HG03135 (cell line): ENCODE measurements around the gene HEPHL1.

Experiments used
- ATAC-seq: cut with Tn5 transposase; IDR thresholded peaks from one replicate; pipeline ENCODE4 v1.9.1; 2021; ENCODE audit warnings: mild to moderate bottlenecking, moderate library complexity; ENCODE audit not compliant: unreplicated experiment

The HEPHL1 gene

DNA sequence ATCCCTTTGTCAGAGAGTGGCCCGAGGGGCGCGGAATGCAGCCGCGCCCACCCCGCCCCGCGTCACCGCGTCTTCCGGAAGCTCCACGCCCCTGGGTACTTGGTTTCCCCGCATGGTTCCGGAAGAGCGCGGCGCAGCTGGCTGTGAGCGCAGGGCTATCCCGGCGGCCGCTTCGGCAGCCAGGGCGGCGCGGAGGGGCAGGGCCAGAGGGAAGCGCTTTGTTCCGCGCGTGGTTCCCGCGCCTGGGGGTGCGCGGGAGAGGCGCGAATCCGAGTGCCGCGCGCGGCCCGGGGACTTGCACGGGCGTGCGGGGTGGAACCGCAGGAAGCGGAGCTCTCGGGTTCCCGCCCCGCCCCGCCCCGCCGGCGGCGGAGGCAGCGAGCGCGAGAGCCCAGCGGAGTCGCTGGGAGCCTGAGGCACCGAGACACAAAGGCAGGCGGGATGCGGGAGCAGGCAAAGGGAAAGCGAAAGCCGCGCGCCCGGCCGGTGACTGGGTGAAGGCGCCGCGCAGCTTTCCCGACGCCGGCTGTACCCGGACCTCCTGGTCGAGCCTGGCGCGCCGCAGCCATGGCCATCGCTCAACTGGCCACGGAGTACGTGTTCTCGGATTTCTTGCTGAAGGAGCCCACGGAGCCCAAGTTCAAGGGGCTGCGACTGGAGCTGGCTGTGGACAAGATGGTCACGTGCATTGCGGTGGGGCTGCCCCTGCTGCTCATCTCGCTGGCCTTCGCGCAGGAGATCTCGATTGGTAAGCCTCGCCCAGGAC is 107.8 kb downstream of the HEPHL1 start, which contains the start of gene PANX1:
Gene PANX1 (plus strand): TSS at position 96 of the 766 bp plus-strand sequence. CDS start 472 bp downstream, at position 568.
- ATAC-seq = peak; percentile 88

DNA sequence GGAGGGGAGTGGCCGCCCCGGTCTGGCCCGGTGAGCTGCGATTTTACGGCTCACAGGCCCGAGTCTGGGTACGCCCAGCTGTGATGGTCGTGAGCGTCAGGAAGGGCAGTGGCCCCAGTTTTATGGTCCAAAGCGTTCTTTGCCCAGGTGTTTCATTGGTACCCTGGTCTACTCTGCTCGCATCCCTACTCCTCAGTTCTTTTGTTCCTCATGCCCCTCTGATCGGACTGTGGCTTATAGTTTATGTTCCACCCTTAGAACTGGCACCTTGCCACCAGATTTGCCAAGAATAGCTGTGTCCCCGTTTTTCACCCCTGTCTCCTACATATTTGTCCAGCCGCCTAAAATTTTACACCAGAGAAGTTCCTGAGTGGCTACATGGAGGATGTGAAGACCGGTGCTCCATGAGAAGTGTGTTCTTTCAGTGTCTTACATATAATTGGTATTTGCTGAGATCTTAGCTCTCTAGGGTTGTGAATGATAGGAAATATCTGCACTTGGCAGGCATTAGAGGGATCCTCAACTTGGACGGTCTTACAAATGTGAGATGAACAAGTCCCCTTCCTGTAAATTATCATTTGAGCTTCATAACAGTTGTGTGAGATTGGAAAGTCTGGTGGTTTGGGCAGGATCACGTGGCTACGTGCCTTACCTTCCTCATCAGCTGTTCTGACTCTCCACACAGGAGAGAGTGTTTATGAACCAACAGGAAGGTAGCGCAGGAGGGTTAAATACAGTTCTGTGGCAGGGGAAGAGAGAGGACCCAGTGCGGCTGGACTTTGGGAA is 108.6 kb downstream of the HEPHL1 start:
- ATAC-seq = no peak

DNA sequence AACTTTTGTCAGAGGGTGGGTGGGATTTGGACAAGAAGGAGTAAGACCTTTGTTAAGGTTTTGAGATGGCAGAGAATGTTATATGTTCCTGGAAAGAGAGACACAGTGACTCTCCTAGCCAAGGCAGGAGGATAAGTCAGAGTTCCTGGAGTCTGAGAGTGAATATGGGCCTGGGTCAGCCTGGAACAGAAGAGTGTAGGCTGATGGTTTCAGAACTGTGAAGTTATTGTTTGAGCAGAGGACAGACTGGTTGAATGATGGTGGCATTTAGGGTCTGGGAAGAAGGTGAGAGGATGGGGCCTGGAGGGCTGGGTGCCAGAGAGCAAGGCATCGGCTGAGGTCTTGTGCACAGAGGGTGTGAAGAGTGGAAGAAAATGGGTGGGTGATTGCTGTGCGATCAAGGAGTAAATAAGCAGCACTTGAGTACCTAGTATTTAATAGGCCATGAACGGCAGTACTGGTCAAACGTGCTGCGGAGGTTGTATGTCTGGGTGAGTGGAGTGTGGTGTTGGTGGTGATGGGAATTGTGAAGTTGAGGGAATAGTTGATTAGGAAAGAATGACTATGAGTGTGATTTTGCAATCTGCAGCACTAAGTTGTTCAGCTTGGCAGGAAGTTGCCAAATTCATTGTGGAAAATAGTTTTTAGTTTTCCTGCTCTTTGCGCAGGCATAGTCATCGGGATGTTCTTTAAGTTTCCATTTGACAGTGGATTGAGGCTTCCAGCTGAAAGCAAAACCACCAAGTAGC is 109.3 kb downstream of the HEPHL1 start:
- no peak for ATAC-seq

DNA sequence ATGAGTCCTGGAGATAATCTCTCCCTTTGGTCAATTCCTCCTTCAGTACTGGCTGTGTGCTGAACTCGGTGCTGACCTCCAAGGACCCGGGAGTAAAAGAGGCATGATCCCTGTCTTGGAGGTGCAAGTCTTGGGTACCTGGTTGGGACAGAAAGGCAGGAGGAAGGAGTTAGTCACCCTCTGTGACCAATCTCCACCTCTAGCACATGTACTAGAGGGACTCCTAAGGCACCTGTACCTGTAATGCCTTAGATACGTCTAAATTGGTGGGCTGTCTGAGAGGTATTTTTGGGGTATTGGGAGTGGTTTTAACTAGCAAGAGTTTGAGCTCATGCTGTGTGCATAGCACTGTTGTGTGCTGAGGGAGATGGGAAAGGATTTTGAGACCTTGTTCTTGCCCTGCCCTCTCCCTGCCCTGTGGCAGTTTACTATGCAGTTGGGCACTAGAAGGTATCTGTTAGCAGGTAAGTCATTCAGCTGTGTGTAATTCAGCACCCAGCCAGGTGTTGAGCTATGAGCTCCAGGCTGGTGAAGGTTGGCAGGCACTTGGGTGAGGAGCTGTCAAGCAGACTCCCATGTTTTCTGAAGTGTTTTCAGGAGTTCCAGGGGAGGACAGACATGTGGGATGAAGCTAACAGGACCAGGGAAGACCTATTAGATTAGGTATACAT is 110.0 kb downstream of the HEPHL1 start:
- ATAC-seq = no peak

DNA sequence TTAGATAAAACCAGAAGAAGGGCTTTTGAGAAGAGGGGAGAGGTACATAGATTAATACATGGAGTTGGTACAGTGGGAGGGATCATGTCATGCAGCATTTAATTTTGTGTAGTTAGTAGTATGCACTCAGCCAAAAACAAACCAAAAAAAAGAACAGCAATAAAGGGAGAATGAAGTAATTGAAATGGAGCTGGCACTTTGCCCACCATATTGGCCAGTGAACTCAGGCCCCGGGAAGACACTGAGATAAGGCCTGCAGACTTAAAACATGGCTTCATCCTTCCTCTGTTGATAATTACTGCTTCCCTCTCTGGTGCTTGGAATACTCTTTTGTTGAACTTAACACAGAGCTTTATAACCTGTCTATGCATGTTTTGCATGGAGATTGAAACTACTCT is 110.6 kb downstream of the HEPHL1 start:
- no peak for ATAC-seq

DNA sequence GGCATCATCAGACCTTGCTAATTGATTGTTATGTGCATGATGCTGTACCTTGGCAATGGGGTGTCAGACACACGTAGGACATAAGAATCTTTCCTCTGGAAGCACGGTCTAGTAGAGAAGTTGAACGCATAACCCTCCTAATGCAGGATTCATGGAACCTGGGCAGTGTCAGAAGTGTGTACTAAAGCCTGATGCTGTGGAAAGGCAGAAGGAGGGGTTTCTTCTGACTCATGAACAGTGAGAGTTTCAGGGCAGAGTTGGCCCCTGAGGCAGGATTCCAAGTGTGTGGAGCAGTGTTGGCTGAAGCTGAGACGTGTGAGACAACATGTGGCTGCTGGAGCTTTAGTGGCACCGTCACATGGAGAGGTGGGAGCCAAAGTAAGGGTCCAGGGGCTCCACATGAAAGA is 111.0 kb downstream of the HEPHL1 start:
- ATAC-seq = no peak

DNA sequence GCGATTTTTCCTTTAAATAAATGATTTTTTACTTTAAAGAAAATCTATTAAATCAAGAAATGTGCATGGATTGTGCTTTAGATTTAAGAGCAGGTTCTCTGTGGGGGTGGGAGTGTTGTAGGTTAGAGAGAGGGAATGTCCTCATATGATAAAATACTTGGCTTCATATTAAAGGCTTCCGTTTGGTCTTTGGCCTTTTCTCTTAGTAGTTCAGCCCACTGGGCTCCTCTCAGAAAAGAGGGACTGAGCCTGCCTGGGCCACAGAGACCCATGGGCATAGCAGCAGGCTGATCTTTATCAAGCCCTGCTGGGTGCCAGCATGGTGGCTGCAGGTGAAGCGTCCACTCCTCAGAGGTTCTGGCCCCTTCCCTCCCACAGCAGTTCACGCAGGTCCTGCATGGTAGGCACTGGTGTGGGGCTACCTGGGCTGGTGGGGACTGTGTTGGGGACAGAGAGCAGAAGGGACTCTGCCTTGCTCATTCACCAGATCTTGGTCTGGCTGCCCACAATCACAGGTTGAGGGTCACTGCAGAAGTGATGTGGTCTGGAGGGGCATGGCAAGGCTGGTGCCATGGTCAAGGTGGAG is 111.8 kb downstream of the HEPHL1 start:
- ATAC-seq = no peak

DNA sequence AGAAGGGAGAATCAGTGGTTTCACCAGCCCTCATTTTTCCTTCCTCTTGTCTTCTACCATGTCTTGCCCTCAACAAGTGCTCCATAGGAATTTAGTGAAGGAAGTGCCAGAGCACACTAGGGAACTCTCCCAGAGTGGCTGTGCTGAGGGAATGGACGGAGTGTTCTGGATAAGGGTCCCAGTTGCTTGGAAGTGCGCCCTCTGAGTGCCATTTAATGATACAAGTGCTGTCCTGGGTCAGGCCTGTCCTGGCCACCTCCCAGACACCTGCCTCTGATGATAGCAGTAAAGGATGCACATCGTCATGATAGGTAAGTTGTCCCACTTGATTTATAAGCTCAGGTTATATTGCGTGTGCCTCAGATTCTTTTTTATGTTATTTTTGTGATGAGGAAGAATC is 112.6 kb downstream of the HEPHL1 start:
- no peak for ATAC-seq

DNA sequence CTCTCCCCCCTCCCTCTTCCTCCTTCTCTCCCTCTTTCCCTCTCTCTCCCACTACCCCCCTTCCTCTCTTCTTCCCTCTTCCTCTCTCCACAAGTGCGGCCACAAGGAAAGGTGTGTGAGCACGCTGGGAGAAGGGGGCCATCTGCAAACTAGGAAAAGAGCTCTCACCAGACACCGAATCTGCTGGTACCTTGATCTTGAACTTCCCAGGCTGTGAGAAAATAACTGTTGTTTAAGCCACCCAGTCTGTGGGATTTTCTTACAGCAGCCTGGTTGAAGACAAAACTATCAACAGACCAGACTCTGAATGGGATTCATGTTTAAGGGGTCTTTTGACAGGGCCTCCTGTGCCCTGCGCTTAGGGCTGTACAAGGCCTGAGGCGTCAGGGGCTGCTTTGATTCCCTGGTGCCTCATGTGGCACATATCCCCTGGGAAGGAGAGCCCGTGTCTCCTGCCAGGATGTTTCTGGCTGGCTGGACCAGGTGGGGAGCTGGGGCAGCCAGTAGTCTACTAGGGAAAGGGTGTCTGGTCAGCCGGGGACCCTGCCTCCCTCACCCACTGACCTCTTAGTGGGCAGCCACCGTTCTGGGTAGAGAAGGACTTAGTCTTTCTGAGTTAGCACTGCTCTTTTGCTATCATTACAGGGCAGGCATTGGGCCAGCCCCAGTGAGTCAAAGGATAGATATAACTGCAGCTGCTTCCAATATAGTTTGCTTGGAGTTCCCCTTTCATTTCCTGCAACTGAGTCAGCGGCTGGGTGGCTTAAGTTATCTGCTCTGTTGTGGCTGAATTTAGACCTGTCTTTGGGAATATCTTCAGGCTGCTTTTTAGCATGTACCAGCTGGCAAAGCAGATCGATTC is 113.7 kb downstream of the HEPHL1 start:
- ATAC-seq = no peak

DNA sequence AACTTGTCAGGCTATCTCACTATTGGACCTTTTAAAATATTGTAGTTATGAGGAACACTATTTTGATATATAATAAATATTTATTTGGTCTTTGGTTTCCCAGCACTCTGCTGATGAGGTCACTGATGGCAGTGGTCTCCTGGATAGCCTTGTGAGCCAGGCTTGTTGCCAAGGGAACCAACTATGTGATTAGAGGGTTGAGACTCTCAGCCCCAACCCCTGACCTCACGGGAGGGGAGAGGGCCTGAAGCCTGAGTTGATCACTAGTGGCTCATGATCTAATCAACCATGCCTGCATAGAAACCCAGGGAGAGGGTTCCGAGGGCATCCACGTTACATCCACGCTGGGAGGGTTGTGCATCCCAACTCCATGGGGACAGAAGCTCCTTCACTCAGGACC is 118.3 kb downstream of the HEPHL1 start:
- no peak for ATAC-seq

DNA sequence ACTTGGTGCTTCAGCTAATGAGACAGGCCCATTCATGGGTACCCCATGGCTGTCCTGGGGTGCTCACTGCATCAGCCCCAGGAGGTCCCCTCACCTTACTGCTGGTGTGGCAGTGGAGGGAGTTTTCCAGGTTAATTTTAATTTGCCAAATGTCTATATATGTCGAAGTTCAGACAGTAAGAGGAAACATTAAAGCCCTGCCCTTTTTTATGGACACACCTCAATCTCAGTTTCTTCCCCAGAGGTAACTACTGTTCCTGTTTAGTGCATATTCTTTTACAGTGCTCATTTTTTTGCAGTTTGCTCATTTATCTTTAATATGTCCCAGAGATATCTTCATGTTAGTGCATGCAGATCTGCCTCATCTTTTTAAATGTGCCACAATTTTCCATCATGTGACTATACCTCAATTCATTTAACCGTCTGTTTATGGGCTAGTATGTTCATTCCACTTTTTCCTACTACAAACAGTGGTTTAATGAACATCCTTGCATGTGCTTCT is 119.1 kb downstream of the HEPHL1 start:
- no peak for ATAC-seq

DNA sequence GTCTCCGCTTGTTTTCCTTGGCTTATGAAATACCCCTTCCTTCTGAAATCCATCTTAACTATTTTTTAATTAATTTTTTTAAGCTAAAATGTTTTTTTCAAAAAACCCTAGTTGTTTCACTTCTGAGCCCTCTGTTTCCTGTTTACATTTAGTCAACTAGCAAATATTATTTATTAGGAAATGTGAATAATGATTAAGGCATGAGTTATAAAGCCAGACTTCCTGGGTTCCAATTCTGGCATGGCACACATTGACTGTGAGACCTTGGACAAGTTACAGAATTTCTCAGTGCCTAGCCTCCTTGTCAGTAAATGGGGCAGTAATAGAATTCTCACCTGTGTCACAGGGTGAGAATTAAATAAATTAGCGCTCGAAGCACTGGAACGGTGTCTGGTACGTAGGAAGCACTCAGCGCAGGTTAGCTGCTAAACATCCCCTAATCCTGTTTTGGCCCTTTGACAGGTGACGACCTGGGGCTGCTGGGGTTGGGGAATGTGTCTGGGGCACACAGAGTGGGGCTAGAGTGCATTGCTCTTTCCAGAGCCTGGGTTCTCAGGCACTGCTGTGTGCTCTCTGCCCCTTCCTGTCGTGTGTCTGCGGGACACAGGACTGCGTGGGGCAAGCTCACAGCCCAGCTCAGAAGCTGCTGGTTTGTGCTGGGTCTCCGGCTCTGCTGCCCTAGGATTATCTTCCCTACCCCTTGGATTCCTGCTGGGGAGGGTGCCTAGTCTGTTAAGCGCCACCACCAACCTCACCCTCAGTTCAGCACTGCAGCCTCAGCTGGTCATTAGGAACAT is 120.6 kb downstream of the HEPHL1 start:
- no peak for ATAC-seq

DNA sequence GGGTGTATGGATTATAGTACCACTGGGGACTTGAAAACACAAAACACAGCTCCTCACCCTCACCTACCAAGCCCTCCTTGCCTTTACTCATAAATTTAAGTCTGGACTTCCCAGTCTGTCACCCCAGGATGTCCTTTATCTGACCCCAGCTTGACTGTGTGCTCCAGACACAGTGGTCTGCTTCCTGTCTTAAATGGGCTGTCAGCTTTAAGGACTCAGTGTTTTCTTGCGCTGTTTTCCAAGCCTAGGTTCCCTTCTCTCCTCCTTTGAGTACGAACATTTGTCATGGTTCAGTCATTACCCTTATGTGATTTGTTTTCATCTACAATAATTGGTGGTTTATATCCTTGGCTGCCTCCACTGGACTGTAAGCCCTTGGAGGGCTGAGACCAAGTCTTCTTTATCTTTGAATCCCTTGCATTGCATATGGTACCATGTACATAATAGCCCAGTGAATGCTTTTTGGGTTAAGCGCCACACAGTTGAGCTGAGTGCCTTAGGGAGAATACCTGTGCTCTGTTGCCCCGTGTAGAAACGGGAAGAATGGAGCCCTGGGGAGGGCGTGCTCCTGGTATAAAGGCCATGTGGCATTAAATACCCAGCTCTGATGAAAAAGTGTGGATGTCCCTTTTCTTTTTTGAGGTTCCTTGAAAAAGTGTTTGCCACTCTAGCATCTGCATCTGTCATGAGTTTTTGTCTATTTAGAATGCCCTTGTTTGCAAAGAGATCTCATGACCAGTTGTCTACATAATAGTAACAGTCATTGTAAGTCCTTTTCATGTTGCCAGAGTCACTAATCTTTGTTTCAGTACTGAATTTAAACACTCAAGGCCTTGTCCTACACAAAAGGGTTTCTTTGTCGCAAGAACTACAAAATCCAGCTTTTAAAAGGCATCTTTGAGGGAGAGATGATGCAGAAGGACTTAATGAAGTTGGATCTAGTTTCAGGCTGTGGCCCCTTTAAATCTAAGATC is 121.4 kb downstream of the HEPHL1 start:
- no peak for ATAC-seq

DNA sequence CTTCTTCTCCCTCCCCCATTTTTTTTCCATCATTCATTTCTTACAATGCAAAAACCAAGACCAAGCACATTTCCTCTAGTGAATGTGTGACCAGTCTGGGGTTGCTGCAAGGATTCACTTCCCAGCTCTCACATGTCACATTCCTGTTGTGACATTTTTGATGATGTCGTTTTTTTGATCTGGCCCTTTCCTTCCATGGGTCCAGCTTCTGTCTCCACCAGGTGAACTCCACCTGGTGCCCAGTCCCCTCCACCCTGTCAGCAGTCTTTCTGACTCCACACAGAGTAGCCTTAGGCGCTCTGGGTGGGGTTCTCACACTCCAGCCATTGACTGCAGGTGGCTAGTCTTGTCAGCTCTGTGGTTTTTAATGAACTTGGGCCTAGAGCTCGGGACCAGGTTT is 123.1 kb downstream of the HEPHL1 start:
- ATAC-seq = no peak

DNA sequence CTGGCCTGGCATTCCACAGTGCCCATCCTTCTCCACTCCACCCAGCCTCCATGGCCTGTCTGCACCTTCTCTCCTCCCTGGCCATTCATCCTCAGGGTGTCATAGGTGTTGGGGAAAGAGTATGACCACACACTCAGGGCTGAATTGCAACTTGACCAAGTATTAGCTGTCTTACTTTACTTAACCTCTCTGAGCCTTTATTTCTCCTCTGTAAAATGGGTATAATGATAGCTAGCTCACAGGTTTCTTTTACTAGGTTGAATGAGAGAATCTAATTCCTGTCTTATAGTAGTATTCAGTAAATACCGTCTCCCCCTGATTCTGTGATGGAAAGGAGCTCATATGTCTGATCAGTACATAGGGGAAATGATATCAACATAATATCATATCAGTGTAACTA is 123.5 kb downstream of the HEPHL1 start:
- ATAC-seq = no peak

DNA sequence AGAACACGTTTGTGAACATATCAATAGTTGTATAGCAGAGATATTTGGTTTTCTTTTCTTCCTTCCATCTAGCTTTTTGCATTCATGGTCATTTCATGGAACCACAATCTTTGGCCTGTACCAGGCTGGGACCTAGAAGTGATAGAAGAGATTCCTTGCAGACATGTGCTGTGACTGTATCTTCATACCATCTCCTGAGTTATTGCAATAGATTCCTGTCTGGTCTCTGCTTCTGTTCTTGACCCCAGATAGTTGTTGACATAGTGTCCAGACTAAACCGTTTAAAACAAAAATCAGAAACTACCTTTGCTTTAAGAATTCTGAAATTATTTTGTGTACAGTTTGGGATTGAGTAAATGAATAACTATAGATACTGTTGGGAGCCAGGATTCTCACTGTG is 124.3 kb downstream of the HEPHL1 start:
- ATAC-seq = no peak

DNA sequence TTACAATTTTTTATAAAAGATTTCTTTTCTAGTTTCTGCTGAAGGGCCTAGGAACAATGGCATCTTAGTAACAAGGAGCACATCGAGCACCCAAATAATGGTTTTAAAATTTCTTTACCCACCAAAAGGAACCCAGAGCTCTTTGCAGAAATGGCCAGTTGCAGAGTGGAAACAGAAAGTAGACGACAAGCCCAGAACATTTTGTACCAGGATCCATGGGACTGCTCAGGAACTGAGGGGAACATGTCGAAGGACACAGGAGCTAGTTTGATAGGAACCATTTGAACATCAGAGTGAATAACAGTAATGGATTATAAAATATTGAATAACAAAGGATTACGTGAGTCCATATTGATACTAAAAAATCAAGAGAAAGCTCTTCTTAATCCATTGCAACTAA is 124.8 kb downstream of the HEPHL1 start:
- ATAC-seq = no peak

DNA sequence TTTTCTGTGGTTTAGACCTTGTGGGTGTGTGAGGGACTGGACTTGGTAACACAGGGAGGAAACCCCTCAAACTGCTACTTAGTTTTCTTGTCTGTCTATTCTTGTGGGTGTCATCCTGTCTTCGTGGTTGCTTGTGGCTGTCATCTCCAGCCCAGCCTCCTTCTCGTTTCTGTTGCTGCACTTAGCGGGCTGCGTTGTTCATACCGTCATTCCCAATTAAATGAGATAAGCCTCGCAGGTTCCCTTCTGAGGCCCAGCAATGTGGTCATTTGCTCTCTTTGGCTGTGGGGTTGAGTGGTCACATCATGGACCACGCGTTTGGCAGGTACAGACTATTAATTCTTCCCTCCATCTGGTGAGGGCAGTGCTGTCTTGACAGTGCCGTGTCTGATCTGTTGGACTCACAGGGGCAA is 126.3 kb downstream of the HEPHL1 start:
- ATAC-seq = no peak
